ENCODE results near the gene RBM4. TPM values are rescaled to one million over a fixed set of nuclear protein-coding genes. Genes with fewer than 3 reads are reported as not detected.
"Not testable (repeated sequence)": the region's sequence is repeated elsewhere in the genome, so short reads cannot be mapped to it uniquely, and the experiment has no call there.

Gene RBM4
- total RNA-seq, 1 donor from 2014 or later, result 105 TPM

GRCh38 chr11:66595245-66595904 lies 43.1 kb upstream of the RBM4 start:
- no peak overlapping the region for H3K4me3 ChIP-seq (ENCODE audit: low read depth, low read length)
- no peak for TF ChIP-seq CTCF (conservative IDR thresholded peaks at IDR 0.05; ENCODE audit: low read depth, low read length)
- no peak for DNase-seq (ENCODE audit: low read depth)

- H3K4me3 ChIP-seq (ENCODE audit: low read depth, low read length), result no peak overlapping the region
- no peak for DNase-seq (ENCODE audit: low read depth)
- no peak for TF ChIP-seq CTCF (conservative IDR thresholded peaks at IDR 0.05; ENCODE audit: low read depth, low read length)
These were observed 39.5 kb upstream of the RBM4 start for GRCh38 chr11:66598993-66599392.

GRCh38 chr11:66600219-66600618 lies 38.3 kb upstream of the RBM4 start:
- no peak for TF ChIP-seq CTCF (conservative IDR thresholded peaks at IDR 0.05; ENCODE audit: low read depth, low read length)
- no peak overlapping the region for H3K4me3 ChIP-seq (ENCODE audit: low read depth, low read length)
- DNase-seq (ENCODE audit: low read depth), result no peak

GRCh38 chr11:66600631-66601233 lies 37.8 kb upstream of the RBM4 start:
- no peak overlapping the region for H3K4me3 ChIP-seq (ENCODE audit: low read depth, low read length)
- DNase-seq (ENCODE audit: low read depth), result no peak
- no peak for TF ChIP-seq CTCF (conservative IDR thresholded peaks at IDR 0.05; ENCODE audit: low read depth, low read length)

- DNase-seq (ENCODE audit: low read depth), result no peak
- no peak for TF ChIP-seq CTCF (conservative IDR thresholded peaks at IDR 0.05; ENCODE audit: low read depth, low read length)
- H3K4me3 ChIP-seq (ENCODE audit: low read depth, low read length), result no peak overlapping the region
These were observed 35.4 kb upstream of the RBM4 start for GRCh38 chr11:66603072-66603471.

GRCh38 chr11:66604155-66604554 lies 34.3 kb upstream of the RBM4 start:
- no peak overlapping the region for H3K4me3 ChIP-seq (ENCODE audit: low read depth, low read length)
- TF ChIP-seq CTCF (conservative IDR thresholded peaks at IDR 0.05; ENCODE audit: low read depth, low read length), result no peak
- no peak for DNase-seq (ENCODE audit: low read depth)

GRCh38 chr11:66606608-66607007 lies 31.9 kb upstream of the RBM4 start:
- H3K4me3 ChIP-seq (ENCODE audit: low read depth, low read length); DNase-seq (ENCODE audit: low read depth): not testable (repeated sequence)
